Endothelial cell (in vitro differentiated cells): Measurements from ENCODE around the gene FBXL14. TPM values are rescaled to one million over a fixed set of nuclear protein-coding genes. Genes with fewer than 3 reads are reported as not detected.

ENCODE experiments used
- DNase-seq: peaks from one replicate; pipeline ENCODE4 v3.0.0; 2021; ENCODE audit warnings: low spot score
- H3K27ac Mint-ChIP-seq: one replicate; pipeline ENCODE4 v1.8.0; 2021; ENCODE audit warnings: mixed read lengths, inconsistent platforms; ENCODE audit not compliant: unreplicated experiment
- H3K27me3 Mint-ChIP-seq: one replicate; pipeline ENCODE4 v1.8.0; 2021; ENCODE audit warnings: mild to moderate bottlenecking, moderate library complexity, mixed read lengths, inconsistent platforms; ENCODE audit not compliant: unreplicated experiment
- H3K36me3 Mint-ChIP-seq: one replicate; pipeline ENCODE4 v1.8.0; 2021; ENCODE audit warnings: mild to moderate bottlenecking, low read depth, mixed read lengths, inconsistent platforms; ENCODE audit not compliant: unreplicated experiment
- H3K4me1 Mint-ChIP-seq: one replicate; pipeline ENCODE4 v1.8.0; 2021; ENCODE audit warnings: mild to moderate bottlenecking, mixed read lengths, inconsistent platforms; ENCODE audit not compliant: unreplicated experiment
- H3K4me3 Mint-ChIP-seq: one replicate; pipeline ENCODE4 v1.8.0; 2021; ENCODE audit warnings: mild to moderate bottlenecking, mixed read lengths, inconsistent platforms; ENCODE audit not compliant: unreplicated experiment
- H3K9me3 Mint-ChIP-seq: one replicate; pipeline ENCODE4 v1.8.0; 2021; ENCODE audit warnings: mixed read lengths, inconsistent platforms; ENCODE audit not compliant: unreplicated experiment
- CTCF ChIP-seq: fragments of 200-600 bp; sonication (generic); IDR thresholded peaks from one replicate; pipeline ENCODE4 v1.5.0; 2021; ENCODE audit warnings: antibody characterized with exemption; ENCODE audit not compliant: unreplicated experiment
- total RNA-seq: library from RNA; stranded (reverse); fragmentation: NEBNext Ultra II Directional; extraction: Animal tissue kit (Norgen Biotek cat#: 25700); gene quantifications from one replicate; pipeline ENCODE4 v1.2.1, GENCODE V29; 2021; ENCODE audit not compliant: unreplicated experiment

FBXL14 gene
- total RNA-seq, 1 donor from 2014 or later: 14.7 TPM

GRCh38 chr12:1523558-1524050 is 70.8 kb downstream of the FBXL14 start:
- peak; percentile 44 for DNase-seq
- Mint-ChIP-seq H3K27me3 (peaks cover 9% of the 10 kb centered on the region), H3K27ac (peak overlapping the region; percentile 68), H3K4me3 (peak overlapping the region; percentile 44), H3K9me3 (no peaks in the 10 kb centered on the region), H3K36me3 (peaks cover 5% of the 10 kb centered on the region), H3K4me1 (peaks cover 29% of the 10 kb centered on the region)
- no peak for TF ChIP-seq CTCF

GRCh38 chr12:1523046-1523445 is 71.3 kb downstream of the FBXL14 start:
- H3K27ac Mint-ChIP-seq: peak overlapping the region; percentile 68
- no peak overlapping the region for H3K4me3 Mint-ChIP-seq
- peaks cover 8% of the 10 kb centered on the region for H3K27me3 Mint-ChIP-seq
- H3K4me1 Mint-ChIP-seq: peaks cover 34% of the 10 kb centered on the region
- TF ChIP-seq CTCF: no peak
- H3K9me3 Mint-ChIP-seq: no peaks in the 10 kb centered on the region
- no peak for DNase-seq
- peaks cover 5% of the 10 kb centered on the region for H3K36me3 Mint-ChIP-seq

- H3K4me3 Mint-ChIP-seq: no peak overlapping the region
- peaks cover 5% of the 10 kb centered on the region for H3K36me3 Mint-ChIP-seq
- H3K9me3 Mint-ChIP-seq: no peaks in the 10 kb centered on the region
- DNase-seq: no peak
- H3K27ac Mint-ChIP-seq: no peak overlapping the region
- peaks cover 35% of the 10 kb centered on the region for H3K4me1 Mint-ChIP-seq
- TF ChIP-seq CTCF: no peak
- H3K27me3 Mint-ChIP-seq: peaks cover 8% of the 10 kb centered on the region
Measured at GRCh38 chr12:1519642-1520041, 74.7 kb downstream of the FBXL14 start.

GRCh38 chr12:1518591-1519516 is 75.5 kb downstream of the FBXL14 start:
- no peak for TF ChIP-seq CTCF
- H3K27ac Mint-ChIP-seq: no peak overlapping the region
- no peaks in the 10 kb centered on the region for H3K9me3 Mint-ChIP-seq
- H3K4me3 Mint-ChIP-seq: no peak overlapping the region
- peaks cover 8% of the 10 kb centered on the region for H3K27me3 Mint-ChIP-seq
- peaks cover 30% of the 10 kb centered on the region for H3K4me1 Mint-ChIP-seq
- no peak for DNase-seq
- peaks cover 2% of the 10 kb centered on the region for H3K36me3 Mint-ChIP-seq
